K562 (cell line): ENCODE measurements around the gene JDP2.

ENCODE experiments used
- CBX3 ChIP-seq, 2 experiments: IDR thresholded peaks; 1 replicate in 1 of 2; 2 replicates in 1 of 2; pipeline ENCODE4 v1.6.1; 2012; ENCODE audit warnings: inconsistent platforms in 2 of 2, low read length in 2 of 2, borderline replicate concordance in 1 of 2, control low read depth in 1 of 2
- CHAMP1 ChIP-seq: fragments of 450-650 bp; IDR thresholded peaks from 2 replicates; pipeline ENCODE4 v1.6.1; 2016; ENCODE audit warnings: mild to moderate bottlenecking
- CREM ChIP-seq: IDR thresholded peaks from 2 replicates; pipeline ENCODE4 v1.6.1; 2014; ENCODE audit warnings: antibody characterized with exemption, low read depth
- CTCF ChIP-seq, 3 experiments: IDR thresholded peaks in 2 of 3; conservative IDR thresholded peaks in 1 of 3; 2 replicates each; pipeline ENCODE4 v1.5.1; 2011 to 2012; ENCODE audit warnings: low read length in 3 of 3, mild to moderate bottlenecking in 3 of 3, control low read depth in 2 of 3, improper control_type of control experiment in 1 of 3, inconsistent platforms in 1 of 3, low read depth in 1 of 3, mixed read lengths in 1 of 3, moderate library complexity in 1 of 3; ENCODE audit not compliant: insufficient read depth in 2 of 3
- FOXJ3 ChIP-seq: sonication (generic); formaldehyde crosslinking; IDR thresholded peaks from 2 replicates; pipeline ENCODE4 v1.4.0; 2020; ENCODE audit warnings: mild to moderate bottlenecking, missing genetic modification reagents
- KDM1A ChIP-seq, 2 experiments: fragments of 450-650 bp; IDR thresholded peaks; 2 replicates each; pipeline ENCODE4 v1.6.1; 2016; ENCODE audit warnings: mild to moderate bottlenecking in 2 of 2
- MCM7 ChIP-seq, 2 experiments: fragments of 450-650 bp; IDR thresholded peaks; 2 replicates each; pipeline ENCODE4 v1.6.1; 2016 to 2018
- NCOA6 ChIP-seq: fragments of 450-650 bp; IDR thresholded peaks from 2 replicates; pipeline ENCODE4 v1.6.1; 2017; ENCODE audit warnings: mild to moderate bottlenecking
- POLR2A ChIP-seq: fragments of 450-650 bp; conservative IDR thresholded peaks from 2 replicates; pipeline ENCODE4 v1.6.1; 2016
- POLR2AphosphoS5 ChIP-seq: IDR thresholded peaks from 2 replicates; pipeline ENCODE4 v1.6.1; 2011; ENCODE audit warnings: mild to moderate bottlenecking, low read depth, low read length, moderate library complexity; ENCODE audit not compliant: control insufficient read depth, insufficient read depth
- RFX1 ChIP-seq: fragments of 450-650 bp; IDR thresholded peaks from 2 replicates; pipeline ENCODE4 v1.6.1; 2016; ENCODE audit warnings: mild to moderate bottlenecking, moderate library complexity
- ZNF324 ChIP-seq: fragments of 250-450 bp; sonication (Bioruptor Pico); IDR thresholded peaks from 2 replicates; pipeline ENCODE4 v1.4.0; 2020; ENCODE audit warnings: mild to moderate bottlenecking
- ZNF766 ChIP-seq: fragments of 200-800 bp; sonication (Bioruptor generic); conservative IDR thresholded peaks from 2 replicates; pipeline ENCODE4 v1.6.1; 2016; ENCODE audit warnings: missing genetic modification characterization, missing compliant biosample characterization

- no peak for TF ChIP-seq ZNF766 (CRISPR knock-in tag)
- no peak for TF ChIP-seq POLR2AphosphoS5
- TF ChIP-seq CREM, result no peak
- TF ChIP-seq MCM7 (IDR thresholded peaks at IDR 0.05), result no peak
- no peak for TF ChIP-seq POLR2A
- TF ChIP-seq KDM1A (IDR thresholded peaks at IDR 0.05), result no peak
- no peak for TF ChIP-seq NCOA6
- no peak for TF ChIP-seq CHAMP1
- no peak for TF ChIP-seq CTCF (IDR thresholded peaks at IDR 0.05 in 2 of 3, conservative IDR thresholded peaks at IDR 0.05 in 1 of 3; ENCODE audit: insufficient read depth in 2 of 3, low read depth in 1 of 3, low read length in 3 of 3)
- no peak for TF ChIP-seq FOXJ3
- no peak for TF ChIP-seq RFX1
- no peak for TF ChIP-seq CBX3 (IDR thresholded peaks at IDR 0.05; ENCODE audit: borderline replicate concordance in 1 of 2, low read length in 2 of 2)
- no peak for TF ChIP-seq ZNF324 (CRISPR knock-in tag)
These were observed 82.7 kb downstream of the JDP2 start for GRCh38 chr14:75510547-75510946.
